Choroid plexus epithelial cell (primary cell): ENCODE results near the gene XPR1.

ENCODE experiments used
- DNase-seq: peaks from one replicate; pipeline ENCODE4 v3.0.0-alpha.2; 2010; ENCODE audit warnings: low read depth
- H3K4me3 ChIP-seq: 2 replicates; pipeline ENCODE4 v1.5.1; 2011; ENCODE audit warnings: low read depth, mild to moderate bottlenecking, control low read depth, low read length, moderate library complexity
- CTCF ChIP-seq: conservative IDR thresholded peaks from 2 replicates; pipeline ENCODE4 v1.5.1; 2011; ENCODE audit warnings: low read depth, mild to moderate bottlenecking, control low read depth, inconsistent platforms, low read length, moderate library complexity

The XPR1 gene

GRCh38 chr1:180918519-180918918 lies 286.7 kb downstream of the XPR1 start:
- no peak for TF ChIP-seq CTCF
- no peak for DNase-seq
- H3K4me3 ChIP-seq: no peak overlapping the region

GRCh38 chr1:180919183-180919700 lies 287.4 kb downstream of the XPR1 start:
- H3K4me3 ChIP-seq: no peak overlapping the region
- TF ChIP-seq CTCF: no peak
- no peak for DNase-seq

- H3K4me3 ChIP-seq: no peak overlapping the region
- no peak for DNase-seq
- no peak for TF ChIP-seq CTCF
Measured at GRCh38 chr1:180920193-180920592, 288.4 kb downstream of the XPR1 start.

GRCh38 chr1:180920702-180921101 lies 288.9 kb downstream of the XPR1 start:
- TF ChIP-seq CTCF: peak; percentile 44

GRCh38 chr1:180921386-180921785 lies 289.6 kb downstream of the XPR1 start:
- H3K4me3 ChIP-seq: no peak overlapping the region
- no peak for DNase-seq
- TF ChIP-seq CTCF: no peak

More at GRCh38 chr1:180920702-180921101, 288.9 kb downstream of the XPR1 start:
- no peak overlapping the region for H3K4me3 ChIP-seq
- peak; percentile 15 for DNase-seq

GRCh38 chr1:180921891-180922630 lies 290.2 kb downstream of the XPR1 start:
- DNase-seq: peak; percentile 27
- no peak overlapping the region for H3K4me3 ChIP-seq
- TF ChIP-seq CTCF: no peak

- H3K4me3 ChIP-seq: no peak overlapping the region
- TF ChIP-seq CTCF: no peak
- no peak for DNase-seq
Measured at GRCh38 chr1:180922631-180923015, 290.8 kb downstream of the XPR1 start.
